Gastrocnemius medialis (tissue), 4 donors: ENCODE measurements around the gene LAMC2.

ENCODE experiments used
- POLR2A ChIP-seq, 2 donors: fragments of 450-650 bp; IDR thresholded peaks; one replicate each; pipeline ENCODE4 v1.6.1; 2017; ENCODE audit warnings: antibody characterized with exemption in 2 of 2, mild to moderate bottlenecking in 2 of 2, moderate library complexity in 2 of 2
- TF ChIP-seq, protein P1 (sequence below), 5 experiments: fragments of 450-650 bp in 3 of 5; fragments of 200-600 bp in 2 of 5; sonication (generic) in 2 of 5; IDR thresholded peaks in 4 of 5; conservative IDR thresholded peaks in 1 of 5; 1 replicate in 4 of 5; 2 replicates in 1 of 5; pipeline ENCODE4 v1.5.1; 2016 to 2019; ENCODE audit warnings: antibody characterized with exemption in 5 of 5, mild to moderate bottlenecking in 3 of 5, moderate library complexity in 3 of 5

GRCh38 chr1:183287191-183287675 lies 101.2 kb downstream of the LAMC2 start:
- TF ChIP-seq, protein P1, sequence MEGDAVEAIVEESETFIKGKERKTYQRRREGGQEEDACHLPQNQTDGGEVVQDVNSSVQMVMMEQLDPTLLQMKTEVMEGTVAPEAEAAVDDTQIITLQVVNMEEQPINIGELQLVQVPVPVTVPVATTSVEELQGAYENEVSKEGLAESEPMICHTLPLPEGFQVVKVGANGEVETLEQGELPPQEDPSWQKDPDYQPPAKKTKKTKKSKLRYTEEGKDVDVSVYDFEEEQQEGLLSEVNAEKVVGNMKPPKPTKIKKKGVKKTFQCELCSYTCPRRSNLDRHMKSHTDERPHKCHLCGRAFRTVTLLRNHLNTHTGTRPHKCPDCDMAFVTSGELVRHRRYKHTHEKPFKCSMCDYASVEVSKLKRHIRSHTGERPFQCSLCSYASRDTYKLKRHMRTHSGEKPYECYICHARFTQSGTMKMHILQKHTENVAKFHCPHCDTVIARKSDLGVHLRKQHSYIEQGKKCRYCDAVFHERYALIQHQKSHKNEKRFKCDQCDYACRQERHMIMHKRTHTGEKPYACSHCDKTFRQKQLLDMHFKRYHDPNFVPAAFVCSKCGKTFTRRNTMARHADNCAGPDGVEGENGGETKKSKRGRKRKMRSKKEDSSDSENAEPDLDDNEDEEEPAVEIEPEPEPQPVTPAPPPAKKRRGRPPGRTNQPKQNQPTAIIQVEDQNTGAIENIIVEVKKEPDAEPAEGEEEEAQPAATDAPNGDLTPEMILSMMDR (IDR thresholded peaks at IDR 0.05 in 4 of 5, conservative IDR thresholded peaks at IDR 0.05 in 1 of 5) = no peak
- TF ChIP-seq POLR2A (IDR thresholded peaks at IDR 0.05) = no peak
